Heart left ventricle (tissue), 16 donors: Measurements from ENCODE around the gene FOCAD. TPM values are rescaled to one million over a fixed set of nuclear protein-coding genes. Genes with fewer than 3 reads are reported as not detected.
"Not testable (repeated sequence)": the region's sequence is repeated elsewhere in the genome, so short reads cannot be mapped to it uniquely, and the experiment has no call there.

Experiments used
- ATAC-seq, 4 donors: fragments of 200-7000 bp; cut with Tn5 transposase; one replicate each; pipeline ENCODE4 v1.9.1; 2020 to 2022; ENCODE audit warnings: moderate library complexity in 4 of 4, mild to moderate bottlenecking in 3 of 4, moderate number of reproducible peaks in 1 of 4
- DNase-seq, 5 donors: peaks; one replicate each; pipeline ENCODE4 v3.0.0-alpha.2; 2020
- H3K27ac ChIP-seq, 12 donors: fragments of 200-600 bp; sonication (generic) in 4 of 12; one replicate each; pipeline versions ENCODE4 v1.5.0 to v1.8.0; 2016 to 2022; ENCODE audit warnings: mild to moderate bottlenecking in 2 of 12
- H3K27me3 ChIP-seq, 9 donors: fragments of 200-600 bp; sonication (generic) in 2 of 9; one replicate each; pipeline versions ENCODE4 v1.5.1 to v1.8.0; 2016 to 2022; ENCODE audit warnings: mild to moderate bottlenecking in 3 of 9
- H3K36me3 ChIP-seq, 9 donors: fragments of 200-600 bp; sonication (generic) in 2 of 9; one replicate each; pipeline versions ENCODE4 v1.5.0 to v1.8.0; 2018 to 2022; ENCODE audit warnings: mild to moderate bottlenecking in 2 of 9
- H3K4me1 ChIP-seq, 12 donors: fragments of 200-600 bp; sonication (generic) in 4 of 12; one replicate each; pipeline versions ENCODE4 v1.5.0 to v1.8.0; 2016 to 2022; ENCODE audit warnings: mild to moderate bottlenecking in 3 of 12
- H3K4me3 ChIP-seq, 12 donors: fragments of 200-600 bp; sonication (generic) in 4 of 12; one replicate each; pipeline versions ENCODE4 v1.5.0 to v1.8.0; 2017 to 2022; ENCODE audit warnings: mild to moderate bottlenecking in 9 of 12, moderate library complexity in 4 of 12
- H3K9me3 ChIP-seq, 12 donors: fragments of 200-600 bp; sonication (generic) in 4 of 12; one replicate each; pipeline versions ENCODE4 v1.5.0 to v1.8.0; 2016 to 2022; ENCODE audit warnings: mild to moderate bottlenecking in 1 of 12
- POLR2A ChIP-seq, 2 donors: fragments of 450-650 bp; IDR thresholded peaks; one replicate each; pipeline ENCODE4 v1.6.1; 2017; ENCODE audit warnings: antibody characterized with exemption in 2 of 2, mild to moderate bottlenecking in 2 of 2, moderate library complexity in 2 of 2
- WGBS, 4 donors: extraction: QIAGEN DNeasy Blood & Tissue Kit in 2 of 4; methylation state at CpG; one replicate each; pipeline versions ENCODE4 v1.1.5 to v1.1.7; 2013 to 2018; 5-methylcytosine and 5-hydroxymethylcytosine counted together
- intact Hi-C, 10 donors: fragments of 100-400 bp; cut with DNase I; formaldehyde crosslinking; loops; one replicate each; pipeline versions ENCODE4 v1.11.1 to v1.14.2; 2022
- polyA plus RNA-seq, 2 donors: library from polyadenylated mRNA; stranded (reverse); fragments of 200-250 nt; gene quantifications; one replicate each; pipeline ENCODE4 v1.2.3, GENCODE V29; 2013
- total RNA-seq, 9 donors: library from RNA; depleted of rRNA in 2 of 9; stranded (reverse); fragments of >200 nt in 2 of 9; fragmentation: NEBNext Ultra II Directional in 3 of 9; extraction: Animal tissue kit (Norgen Biotek cat#: 25700) in 3 of 9; gene quantifications; one replicate each; pipeline versions ENCODE4 v1.1.0 to v1.2.4, GENCODE V29; 2016 to 2023
- TF ChIP-seq, protein P1 (sequence below), 12 donors: fragments of 200-600 bp; sonication (generic) in 4 of 12; IDR thresholded peaks; one replicate each; pipeline versions ENCODE4 v1.5.0 to v1.8.0; 2018 to 2022; ENCODE audit warnings: antibody characterized with exemption in 12 of 12, mild to moderate bottlenecking in 5 of 12
- donor health status: ischemic (EF 13 %, LVEDD 7.1; RV severe dilation, severe dysfunction).
- donor health status: healthy with polysubstance abuse.
- donor health status: DM: no; HTN: yes; CAD: no.
- donor health status: DM: no; HTN: no; CAD: no.
- donor health status: ischemic (EF 25% LVEDD 6.9; RV normal size, moderate dysfunction).
- donor health status: ischemic (EF 25% LVEDD 5.7; RV mildly dilated, moderate dysfunction).
- donor health status: healthy.
- donor health status: DM: yes; HTN: yes; CAD: no.
- donor health status: ischemic (EF 35%, LVEDD 5.7; RV mildly dilated, moderate dysfunction).
- donor health status: nonischemic (EF 11% LVEDD 7.7; RV severe dilation, severe dysfunction).
- donor health status: DM: yes; HTN: yes; CAD: no.
- donor health status: PGD.
- donor health status: ischemic (EF 29% LVEDD 5.4; RV normal size, mild dysfunction).
- donor health status: nonischemic (EF 23%, LVEDD 6.1; RV moderate dilation, normal function).

The FOCAD gene
- total and polyA plus RNA-seq, 11 donors: 8.6 to 39.5 (median 28.3) TPM

DNA sequence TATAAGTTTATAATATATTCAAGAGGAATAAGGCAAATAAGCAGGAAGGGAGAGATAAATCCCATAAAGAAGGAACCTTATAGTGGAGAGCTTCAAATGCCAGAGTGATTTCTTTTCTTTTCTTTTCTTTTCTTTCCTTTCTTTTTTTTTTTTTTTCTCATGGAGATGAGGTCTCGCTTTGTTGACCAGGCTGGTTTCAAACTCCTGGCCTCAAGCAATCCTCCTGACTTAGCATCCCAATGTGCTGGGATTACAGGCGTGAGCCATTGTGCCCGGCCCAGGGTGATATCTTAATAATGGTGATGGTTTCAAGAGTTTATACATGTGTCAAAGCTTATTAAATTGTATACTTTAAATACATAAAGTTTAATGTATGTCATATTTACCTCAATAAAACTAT is 19.6 kb upstream of the FOCAD start:
- 90 to 98% (median 95%) methylated on average over 3 of the region's 3 CpGs for WGBS, 4 donors
- no peaks in the 10 kb centered on the region for H3K9me3 ChIP-seq
- no peak for TF ChIP-seq POLR2A (IDR thresholded peaks at IDR 0.05)
- TF ChIP-seq, protein P1, sequence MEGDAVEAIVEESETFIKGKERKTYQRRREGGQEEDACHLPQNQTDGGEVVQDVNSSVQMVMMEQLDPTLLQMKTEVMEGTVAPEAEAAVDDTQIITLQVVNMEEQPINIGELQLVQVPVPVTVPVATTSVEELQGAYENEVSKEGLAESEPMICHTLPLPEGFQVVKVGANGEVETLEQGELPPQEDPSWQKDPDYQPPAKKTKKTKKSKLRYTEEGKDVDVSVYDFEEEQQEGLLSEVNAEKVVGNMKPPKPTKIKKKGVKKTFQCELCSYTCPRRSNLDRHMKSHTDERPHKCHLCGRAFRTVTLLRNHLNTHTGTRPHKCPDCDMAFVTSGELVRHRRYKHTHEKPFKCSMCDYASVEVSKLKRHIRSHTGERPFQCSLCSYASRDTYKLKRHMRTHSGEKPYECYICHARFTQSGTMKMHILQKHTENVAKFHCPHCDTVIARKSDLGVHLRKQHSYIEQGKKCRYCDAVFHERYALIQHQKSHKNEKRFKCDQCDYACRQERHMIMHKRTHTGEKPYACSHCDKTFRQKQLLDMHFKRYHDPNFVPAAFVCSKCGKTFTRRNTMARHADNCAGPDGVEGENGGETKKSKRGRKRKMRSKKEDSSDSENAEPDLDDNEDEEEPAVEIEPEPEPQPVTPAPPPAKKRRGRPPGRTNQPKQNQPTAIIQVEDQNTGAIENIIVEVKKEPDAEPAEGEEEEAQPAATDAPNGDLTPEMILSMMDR (IDR thresholded peaks at IDR 0.05): no peak
- H3K4me1 ChIP-seq: peaks cover 0 to 13% (median 0%) of the 10 kb centered on the region in 12 donors
- no peak for DNase-seq
- H3K36me3 ChIP-seq: no peaks in the 10 kb centered on the region
- no peak overlapping the region for H3K27ac ChIP-seq
- H3K27me3 ChIP-seq: no peaks in the 10 kb centered on the region
- ATAC-seq: no peak
- H3K4me3 ChIP-seq: no peak overlapping the region
- intact Hi-C loops: no loop called here

DNA sequence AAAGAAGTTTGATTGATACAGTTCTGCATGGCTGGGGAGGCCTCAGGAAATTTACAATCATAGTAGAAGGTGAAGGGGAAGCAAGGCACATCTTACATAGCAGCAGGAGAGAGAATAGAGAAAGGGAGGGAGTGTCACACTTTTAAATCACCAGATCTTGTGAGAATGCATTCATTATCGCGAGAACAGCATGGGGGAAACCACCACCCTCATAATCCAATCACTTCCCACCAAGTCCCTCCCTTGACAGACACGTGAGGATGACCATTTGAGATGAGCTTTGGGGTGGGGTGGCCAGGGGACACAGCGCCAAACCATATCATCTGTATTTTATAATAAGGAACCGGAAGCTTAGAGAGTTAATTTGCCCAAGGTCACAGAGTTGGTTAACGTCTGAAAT is 13.7 kb upstream of the FOCAD start:
- TF ChIP-seq, protein P1 (IDR thresholded peaks at IDR 0.05): no peak
- H3K9me3 ChIP-seq: no peaks in the 10 kb centered on the region
- H3K4me1 ChIP-seq: no peaks in the 10 kb centered on the region
- H3K36me3 ChIP-seq: no peaks in the 10 kb centered on the region
- ATAC-seq (no peak), DNase-seq (no peak)
- WGBS, 4 donors: 71 to 80% (median 74%) methylated on average over 6 of the region's 6 CpGs
- no peak overlapping the region for H3K4me3 ChIP-seq
- no peaks in the 10 kb centered on the region for H3K27me3 ChIP-seq
- H3K27ac ChIP-seq: no peak overlapping the region
- intact Hi-C loops: no loop called here

DNA sequence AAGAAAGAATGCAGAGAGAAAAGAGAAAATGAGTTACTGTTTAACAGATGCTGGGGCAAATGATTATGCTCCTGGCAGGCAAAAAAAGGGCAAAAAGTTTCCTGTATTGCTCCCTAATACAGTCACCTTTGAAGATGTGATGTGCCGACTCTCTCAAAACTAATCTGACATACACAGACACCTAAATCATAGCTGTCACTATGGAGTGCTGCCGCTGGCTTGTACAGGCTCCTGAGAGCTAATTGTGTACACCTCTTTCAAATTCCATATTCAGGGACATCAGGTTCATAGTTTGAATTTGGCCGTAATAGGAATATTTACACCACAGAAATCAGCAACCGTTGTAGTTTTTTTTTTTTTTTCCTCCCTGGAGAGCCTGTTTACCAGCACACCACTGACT is 12.4 kb upstream of the FOCAD start:
- no peak for TF ChIP-seq POLR2A (IDR thresholded peaks at IDR 0.05)
- TF ChIP-seq, protein P1 (IDR thresholded peaks at IDR 0.05): no peak
- ATAC-seq: no peak
- Histone ChIP-seq H3K4me1 (no peaks in the 10 kb centered on the region), H3K27me3 (no peaks in the 10 kb centered on the region), H3K36me3 (no peaks in the 10 kb centered on the region), H3K9me3 (peaks cover 0 to 3% (median 0%) of the 10 kb centered on the region in 12 donors), H3K27ac (no peak overlapping the region), H3K4me3 (no peak overlapping the region)
- intact Hi-C loops: no loop called here
- 67 to 76% (median 75%) methylated on average over 4 of the region's 4 CpGs for WGBS, 4 donors
- no peak for DNase-seq

DNA sequence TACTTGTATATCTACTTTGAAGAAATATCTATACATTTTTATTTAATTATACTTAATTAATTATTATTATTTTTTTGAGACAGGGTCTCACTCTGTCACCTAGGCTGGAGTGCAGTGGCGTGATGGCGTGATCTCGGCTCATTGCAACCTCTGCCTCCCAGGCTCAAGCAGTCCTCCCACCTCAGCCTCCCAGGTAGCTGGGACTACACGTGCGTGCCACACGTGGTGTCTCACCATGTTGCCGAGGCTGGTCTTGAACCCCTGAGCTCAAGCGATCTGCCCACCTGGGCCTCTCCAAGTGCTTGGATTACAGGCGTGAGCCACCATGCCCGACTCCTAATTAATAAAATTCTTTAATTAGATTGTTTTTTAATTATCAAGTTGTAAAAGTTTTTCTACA is 10.5 kb upstream of the FOCAD start:
- intact Hi-C loops: not testable (repeated sequence)

DNA sequence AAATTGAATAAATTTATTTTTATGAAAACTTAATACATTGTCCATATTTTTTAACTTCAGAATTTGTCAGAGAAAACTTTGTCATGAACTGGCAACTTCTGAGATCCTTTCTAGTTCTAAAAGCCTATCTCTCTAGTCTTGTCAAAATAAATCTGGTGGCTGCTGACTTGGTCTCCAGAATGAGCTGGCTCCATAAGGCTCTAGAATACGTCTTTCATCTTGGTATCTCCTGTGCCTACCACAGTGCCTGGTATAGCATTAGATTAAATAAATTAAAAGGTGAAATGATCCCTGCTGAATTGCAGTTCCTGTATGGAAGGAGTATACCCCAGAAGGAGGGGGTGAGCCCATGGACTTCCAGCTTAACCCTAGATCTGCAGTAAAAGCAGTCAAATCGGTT is 2.6 kb upstream of the FOCAD start:
- Histone ChIP-seq H3K9me3 (peaks cover 0 to 7% (median 0%) of the 10 kb centered on the region in 12 donors), H3K36me3 (no peaks in the 10 kb centered on the region), H3K4me3 (no peak overlapping the region), H3K4me1 (peaks cover 0 to 24% (median 19%) of the 10 kb centered on the region in 12 donors), H3K27ac (no peak overlapping the region), H3K27me3 (no peaks in the 10 kb centered on the region)
- TF ChIP-seq POLR2A (IDR thresholded peaks at IDR 0.05): no peak
- TF ChIP-seq, protein P1 (IDR thresholded peaks at IDR 0.05): no peak
- DNase-seq (no peak), ATAC-seq (no peak)
- 89 to 97% (median 95%) methylated on average over 2 of the region's 2 CpGs for WGBS, 4 donors
- intact Hi-C loops: loop anchor here in 5 of 10 donors (5.0 to 10.0 kb wide), 4 partner anchors 54 to 327 kb away; partner anchors contain the start of gene MLLT3 (in 4 of the 5)

More for the DNA sequence above, 10.5 kb upstream of the FOCAD start:
- not testable (repeated sequence) for H3K27ac ChIP-seq, H3K4me3 ChIP-seq, H3K36me3 ChIP-seq, H3K9me3 ChIP-seq, H3K27me3 ChIP-seq, H3K4me1 ChIP-seq, ATAC-seq, DNase-seq
- 97 to 98% (median 97%) methylated on average over 10 of the region's 10 CpGs for WGBS, 4 donors
